Tibial nerve (tissue), 4 donors: Measurements from ENCODE around the gene SLC35F1.

Experiments used
- EP300 ChIP-seq, 2 donors: sonication (generic); formaldehyde crosslinking; IDR thresholded peaks; one replicate each; pipeline ENCODE4 v1.6.1; 2017; ENCODE audit warnings: antibody characterized with exemption in 2 of 2, mild to moderate bottlenecking in 1 of 2
- POLR2A ChIP-seq, 2 donors: fragments of 450-650 bp; IDR thresholded peaks; one replicate each; pipeline ENCODE4 v1.6.1; 2017; ENCODE audit warnings: antibody characterized with exemption in 2 of 2, mild to moderate bottlenecking in 2 of 2, moderate library complexity in 2 of 2
- TF ChIP-seq, protein P1 (sequence below), 5 experiments: fragments of 200-600 bp in 3 of 5; fragments of 450-650 bp in 2 of 5; sonication (generic) in 3 of 5; IDR thresholded peaks; one replicate each; pipeline ENCODE4 v1.5.1; 2016 to 2019; ENCODE audit warnings: antibody characterized with exemption in 5 of 5, mild to moderate bottlenecking in 3 of 5, moderate library complexity in 2 of 5

GRCh38 chr6:118313762-118314161 lies 406.7 kb downstream of the SLC35F1 start:
- TF ChIP-seq POLR2A (IDR thresholded peaks at IDR 0.05) (no peak), EP300 (IDR thresholded peaks at IDR 0.05) (no peak)
- TF ChIP-seq, protein P1, sequence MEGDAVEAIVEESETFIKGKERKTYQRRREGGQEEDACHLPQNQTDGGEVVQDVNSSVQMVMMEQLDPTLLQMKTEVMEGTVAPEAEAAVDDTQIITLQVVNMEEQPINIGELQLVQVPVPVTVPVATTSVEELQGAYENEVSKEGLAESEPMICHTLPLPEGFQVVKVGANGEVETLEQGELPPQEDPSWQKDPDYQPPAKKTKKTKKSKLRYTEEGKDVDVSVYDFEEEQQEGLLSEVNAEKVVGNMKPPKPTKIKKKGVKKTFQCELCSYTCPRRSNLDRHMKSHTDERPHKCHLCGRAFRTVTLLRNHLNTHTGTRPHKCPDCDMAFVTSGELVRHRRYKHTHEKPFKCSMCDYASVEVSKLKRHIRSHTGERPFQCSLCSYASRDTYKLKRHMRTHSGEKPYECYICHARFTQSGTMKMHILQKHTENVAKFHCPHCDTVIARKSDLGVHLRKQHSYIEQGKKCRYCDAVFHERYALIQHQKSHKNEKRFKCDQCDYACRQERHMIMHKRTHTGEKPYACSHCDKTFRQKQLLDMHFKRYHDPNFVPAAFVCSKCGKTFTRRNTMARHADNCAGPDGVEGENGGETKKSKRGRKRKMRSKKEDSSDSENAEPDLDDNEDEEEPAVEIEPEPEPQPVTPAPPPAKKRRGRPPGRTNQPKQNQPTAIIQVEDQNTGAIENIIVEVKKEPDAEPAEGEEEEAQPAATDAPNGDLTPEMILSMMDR (IDR thresholded peaks at IDR 0.05) = no peak
